ENCODE data around the gene DDR2.
"Not testable (repeated sequence)": the region's sequence is repeated elsewhere in the genome, so short reads cannot be mapped to it uniquely, and the experiment has no call there.

DDR2 gene

GRCh38 chr1:162728573-162728972 is 96.3 kb downstream of the DDR2 start:
- Histone ChIP-seq H3K27me3 (no peaks in the 10 kb centered on the region), H3K4me1 (no peaks in the 10 kb centered on the region), H3K4me3 (ENCODE audit: low read depth, low read length) (no peak overlapping the region), H3K9me3 (no peaks in the 10 kb centered on the region), H3K36me3 (peaks cover 4% of the 10 kb centered on the region)
- TF ChIP-seq, protein P1, sequence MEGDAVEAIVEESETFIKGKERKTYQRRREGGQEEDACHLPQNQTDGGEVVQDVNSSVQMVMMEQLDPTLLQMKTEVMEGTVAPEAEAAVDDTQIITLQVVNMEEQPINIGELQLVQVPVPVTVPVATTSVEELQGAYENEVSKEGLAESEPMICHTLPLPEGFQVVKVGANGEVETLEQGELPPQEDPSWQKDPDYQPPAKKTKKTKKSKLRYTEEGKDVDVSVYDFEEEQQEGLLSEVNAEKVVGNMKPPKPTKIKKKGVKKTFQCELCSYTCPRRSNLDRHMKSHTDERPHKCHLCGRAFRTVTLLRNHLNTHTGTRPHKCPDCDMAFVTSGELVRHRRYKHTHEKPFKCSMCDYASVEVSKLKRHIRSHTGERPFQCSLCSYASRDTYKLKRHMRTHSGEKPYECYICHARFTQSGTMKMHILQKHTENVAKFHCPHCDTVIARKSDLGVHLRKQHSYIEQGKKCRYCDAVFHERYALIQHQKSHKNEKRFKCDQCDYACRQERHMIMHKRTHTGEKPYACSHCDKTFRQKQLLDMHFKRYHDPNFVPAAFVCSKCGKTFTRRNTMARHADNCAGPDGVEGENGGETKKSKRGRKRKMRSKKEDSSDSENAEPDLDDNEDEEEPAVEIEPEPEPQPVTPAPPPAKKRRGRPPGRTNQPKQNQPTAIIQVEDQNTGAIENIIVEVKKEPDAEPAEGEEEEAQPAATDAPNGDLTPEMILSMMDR (IDR thresholded peaks at IDR 0.05; ENCODE audit: low read depth, low read length), result no peak
- DNase-seq, result no peak

GRCh38 chr1:162729195-162729774 is 97.0 kb downstream of the DDR2 start:
- H3K9me3 ChIP-seq; H3K36me3 ChIP-seq; H3K27me3 ChIP-seq; H3K4me3 ChIP-seq (ENCODE audit: low read depth, low read length); H3K4me1 ChIP-seq; DNase-seq: not testable (repeated sequence)

- no peaks in the 10 kb centered on the region for H3K4me1 ChIP-seq
- H3K4me3 ChIP-seq (ENCODE audit: low read depth, low read length), result no peak overlapping the region
- H3K36me3 ChIP-seq, result peaks cover 5% of the 10 kb centered on the region; the same call in 1 of the 2 replicates
- TF ChIP-seq, protein P1 (IDR thresholded peaks at IDR 0.05; ENCODE audit: low read depth, low read length), result no peak
- DNase-seq, result no peak
- H3K27me3 ChIP-seq, result no peaks in the 10 kb centered on the region
- no peaks in the 10 kb centered on the region for H3K9me3 ChIP-seq
Measured at GRCh38 chr1:162732094-162732493, 99.8 kb downstream of the DDR2 start.

GRCh38 chr1:162732566-162733335 is 100.5 kb downstream of the DDR2 start:
- TF ChIP-seq, protein P1 (IDR thresholded peaks at IDR 0.05; ENCODE audit: low read depth, low read length), result no peak
- Histone ChIP-seq H3K4me3 (ENCODE audit: low read depth, low read length) (no peak overlapping the region), H3K27me3 (no peaks in the 10 kb centered on the region), H3K9me3 (no peaks in the 10 kb centered on the region), H3K36me3 (peaks cover 5% of the 10 kb centered on the region; the same call in 1 of the 2 replicates), H3K4me1 (no peaks in the 10 kb centered on the region)
- no peak for DNase-seq

- Histone ChIP-seq H3K36me3 (peaks cover 5% of the 10 kb centered on the region; the same call in 1 of the 2 replicates), H3K4me3 (ENCODE audit: low read depth, low read length) (no peak overlapping the region), H3K4me1 (no peaks in the 10 kb centered on the region), H3K27me3 (no peaks in the 10 kb centered on the region), H3K9me3 (no peaks in the 10 kb centered on the region)
- TF ChIP-seq, protein P1 (IDR thresholded peaks at IDR 0.05; ENCODE audit: low read depth, low read length), result no peak
- DNase-seq, result no peak
Measured at GRCh38 chr1:162733336-162733590, 101.0 kb downstream of the DDR2 start.

- no peak for DNase-seq
- Histone ChIP-seq H3K27me3 (no peaks in the 10 kb centered on the region), H3K36me3 (peaks cover 5% of the 10 kb centered on the region; the same call in 1 of the 2 replicates), H3K4me1 (no peaks in the 10 kb centered on the region), H3K4me3 (ENCODE audit: low read depth, low read length) (no peak overlapping the region), H3K9me3 (no peaks in the 10 kb centered on the region)
- TF ChIP-seq, protein P1 (IDR thresholded peaks at IDR 0.05; ENCODE audit: low read depth, low read length), result no peak
Measured at GRCh38 chr1:162734047-162734446, 101.8 kb downstream of the DDR2 start.

Data from BE2C (cell line).